Measurements from ENCODE around the gene KDM1B. TPM values are rescaled to one million over a fixed set of nuclear protein-coding genes. Genes with fewer than 3 reads are reported as not detected.

KDM1B gene
- total and polyA plus RNA-seq, 2 experiments from 2014 or later: 3.8 to 9.0 TPM

- Histone ChIP-seq H3K36me3 (ENCODE audit: insufficient read depth) (peaks cover 23% of the 10 kb centered on the region), H3K27me3 (ENCODE audit: insufficient read depth) (no peaks in the 10 kb centered on the region), H4K20me1 (replicated peaks; ENCODE audit: insufficient read depth) (no peaks in the 10 kb centered on the region), H3K4me2 (no peak overlapping the region), H3K9me2 (ENCODE audit: insufficient read depth) (no peaks in the 10 kb centered on the region), H3K4me3 (no peak overlapping the region), H2AFZ (no peak overlapping the region), H3K79me2 (replicated peaks; ENCODE audit: insufficient read depth) (no peaks in the 10 kb centered on the region), H3K4me1 (ENCODE audit: insufficient read depth) (no peaks in the 10 kb centered on the region), H3F3A (replicated peaks; ENCODE audit: low read depth) (no peaks in the 10 kb centered on the region), H3K27ac (ENCODE audit: low read depth) (no peak overlapping the region)
- peaks cover 5% of the 10 kb centered on the region; the same call in 2 of the 3 replicates for H3K4me1 Mint-ChIP-seq
- H3K9me3 Mint-ChIP-seq: no peaks in the 10 kb centered on the region
- no peaks in the 10 kb centered on the region for H3K27me3 Mint-ChIP-seq (ENCODE audit: insufficient read depth, low read depth, poor library complexity)
- DNase-seq (ENCODE audit: low spot score): peak; percentile 13
- H3K27ac Mint-ChIP-seq: no peak overlapping the region
- TF ChIP-seq CTCF (conservative IDR thresholded peaks at IDR 0.05; ENCODE audit: low read depth in 2 of 2) (peak; percentile 23 to 49; a peak in 3 of 4 replicates), NANOG (IDR thresholded peaks at IDR 0.05; ENCODE audit: borderline replicate concordance) (no peak), EZH2phosphoT487 (IDR thresholded peaks at IDR 0.05; ENCODE audit: unreplicated experiment) (no peak)
- no peak for ATAC-seq
- no peak overlapping the region for H3K4me3 Mint-ChIP-seq
- H3K36me3 Mint-ChIP-seq (ENCODE audit: low read depth): peaks cover 40% of the 10 kb centered on the region
Observed at GRCh38 chr6:18138906-18139305, 16.3 kb upstream of the KDM1B start.

- Histone ChIP-seq H3K4me2 (no peak overlapping the region), H3K27me3 (ENCODE audit: insufficient read depth) (no peaks in the 10 kb centered on the region), H3K9me2 (ENCODE audit: insufficient read depth) (no peaks in the 10 kb centered on the region), H3K79me2 (replicated peaks; ENCODE audit: insufficient read depth) (no peaks in the 10 kb centered on the region), H3K27ac (ENCODE audit: low read depth) (no peak overlapping the region), H4K20me1 (replicated peaks; ENCODE audit: insufficient read depth) (no peaks in the 10 kb centered on the region), H3K4me1 (ENCODE audit: insufficient read depth) (no peaks in the 10 kb centered on the region), H2AFZ (no peak overlapping the region), H3K36me3 (ENCODE audit: insufficient read depth) (peaks cover 23% of the 10 kb centered on the region), H3K4me3 (no peak overlapping the region), H3F3A (replicated peaks; ENCODE audit: low read depth) (no peaks in the 10 kb centered on the region)
- DNase-seq (ENCODE audit: low spot score) (no peak), ATAC-seq (no peak)
- Mint-ChIP-seq H3K4me3 (no peak overlapping the region), H3K36me3 (ENCODE audit: low read depth) (peaks cover 40% of the 10 kb centered on the region), H3K9me3 (no peaks in the 10 kb centered on the region), H3K27ac (no peak overlapping the region), H3K27me3 (ENCODE audit: insufficient read depth, low read depth, poor library complexity) (no peaks in the 10 kb centered on the region), H3K4me1 (peaks cover 5% of the 10 kb centered on the region; the same call in 2 of the 3 replicates)
- TF ChIP-seq POLR2AphosphoS5 (IDR thresholded peaks at IDR 0.05; ENCODE audit: low read depth) (no peak), JUNB (IDR thresholded peaks at IDR 0.05; ENCODE audit: unreplicated experiment) (no peak), STAT1 (IDR thresholded peaks at IDR 0.05; ENCODE audit: unreplicated experiment) (no peak), EZH2phosphoT487 (IDR thresholded peaks at IDR 0.05; ENCODE audit: unreplicated experiment) (no peak), ZNF114 (CRISPR knock-in tag; IDR thresholded peaks at IDR 0.05) (no peak), CREB1 (CRISPR knock-in tag; IDR thresholded peaks at IDR 0.05; ENCODE audit: low read depth) (no peak), CTCF (conservative IDR thresholded peaks at IDR 0.05; ENCODE audit: low read depth in 2 of 2) (no peak), NANOG (IDR thresholded peaks at IDR 0.05; ENCODE audit: borderline replicate concordance) (no peak), REST (IDR thresholded peaks at IDR 0.05; ENCODE audit: unreplicated experiment) (no peak), ETS1 (IDR thresholded peaks at IDR 0.05) (no peak)
Observed at GRCh38 chr6:18139935-18140621, 15.1 kb upstream of the KDM1B start.

Measured in GM23338 (cell line).